ENCODE results near the gene IL1RAPL2. TPM values are rescaled to one million over a fixed set of nuclear protein-coding genes. Genes with fewer than 3 reads are reported as not detected.

IL1RAPL2 gene
- total and polyA plus RNA-seq, 2 of the 8 experiments (the other 6 are each of a cell fraction or from before 2014, with no cell fraction given): 0.20 to 1.3 TPM

- no peak overlapping the region for H3K14ac ChIP-seq (ENCODE audit: insufficient read length)
- no peak overlapping the region for H3K23ac ChIP-seq (ENCODE audit: insufficient read length)
- no peaks in the 10 kb centered on the region for H3K9me3 ChIP-seq (ENCODE audit: insufficient read depth in 2 of 2, low read depth in 1 of 2, low read length in 1 of 2)
- H2BK5ac ChIP-seq (ENCODE audit: low read depth, low read length): no peak overlapping the region
- H3K4ac ChIP-seq (replicated peaks; ENCODE audit: insufficient read length, low read depth, low read length): no peak overlapping the region
- ChIA-PET CTCF (ENCODE audit: partially characterized antibody) (no interaction called here), POLR2A (ENCODE audit: partially characterized antibody) (no interaction called here)
- H3K4me2 ChIP-seq (ENCODE audit: insufficient read depth in 1 of 2, low read depth in 2 of 2, low read length in 2 of 2): no peak overlapping the region
- no peak overlapping the region for H3K9ac ChIP-seq (replicated peaks in 1 of 4; ENCODE audit: extremely low read depth in 1 of 4, low read depth in 3 of 4, low read length in 3 of 4)
- H2BK20ac ChIP-seq (ENCODE audit: low read length): no peak overlapping the region
- H2BK15ac ChIP-seq (ENCODE audit: low read length): no peak overlapping the region
- FAIRE-seq (no peak), DNase-seq (ENCODE audit: low read depth in 1 of 2, low spot score in 2 of 2) (no peak)
- H3K79me2 ChIP-seq (ENCODE audit: control insufficient read depth in 1 of 2, insufficient read depth in 2 of 2, low read length in 2 of 2): no peaks in the 10 kb centered on the region
- H3K79me1 ChIP-seq (ENCODE audit: low read depth, low read length): no peaks in the 10 kb centered on the region
- no peak overlapping the region for H3K27ac ChIP-seq (ENCODE audit: low read depth, low read length)
- H2BK12ac ChIP-seq (ENCODE audit: low read depth, low read length): no peak overlapping the region
- no peak overlapping the region for H3K56ac ChIP-seq (replicated peaks; ENCODE audit: insufficient read length, low read depth, low read length)
- no peaks in the 10 kb centered on the region for H3K36me3 ChIP-seq (ENCODE audit: control insufficient read depth in 2 of 4, insufficient read depth in 4 of 4, low read length in 3 of 4)
- no peak overlapping the region for H2AFZ ChIP-seq (ENCODE audit: low read length)
- no peak overlapping the region for H4K8ac ChIP-seq (ENCODE audit: extremely low read depth, insufficient read depth, low read length)
- WGBS, 2 experiments (ENCODE audit: extremely low coverage in 1 of 2, insufficient coverage in 1 of 2, insufficient read length in 1 of 2, insufficient replicate concordance in 2 of 2, low coverage in 1 of 2, low lambda C conversion rate in 2 of 2, missing lambda C conversion rate in 1 of 2): 100% methylated on average over 2 of the region's 2 CpGs; no CpG with 5 or more reads in 1 of the 2 experiments
- H3K23me2 ChIP-seq (ENCODE audit: low read depth, low read length): no peaks in the 10 kb centered on the region
- H2BK120ac ChIP-seq (replicated peaks; ENCODE audit: low read depth, low read length): no peak overlapping the region
- no peak overlapping the region for H3K18ac ChIP-seq (ENCODE audit: extremely low read depth, low read length)
- TF ChIP-seq SAP30 (IDR thresholded peaks at IDR 0.05; ENCODE audit: insufficient read depth, insufficient replicate concordance, low read length) (no peak), ZNF274 (IDR thresholded peaks at IDR 0.05; ENCODE audit: borderline replicate concordance, extremely low read depth, low read length) (no peak), EGR1 (IDR thresholded peaks at IDR 0.05; ENCODE audit: borderline replicate concordance, low read depth, low read length) (no peak), YY1 (IDR thresholded peaks at IDR 0.05; ENCODE audit: low read depth, low read length) (no peak), EP300 (IDR thresholded peaks at IDR 0.05; ENCODE audit: borderline replicate concordance in 1 of 2, low read depth in 2 of 2, low read length in 2 of 2) (no peak), USF2 (IDR thresholded peaks at IDR 0.05; ENCODE audit: low read length) (no peak)
- H3K4me3 ChIP-seq (ENCODE audit: extremely low read depth in 1 of 4, insufficient read depth in 2 of 4, low read depth in 3 of 4, low read length in 4 of 4): no peak overlapping the region
- no peaks in the 10 kb centered on the region for H4K20me1 ChIP-seq (replicated peaks in 1 of 2; ENCODE audit: control insufficient read depth in 1 of 2, insufficient read depth in 2 of 2, low read length in 2 of 2)
- H3K27me3 ChIP-seq (replicated peaks in 1 of 4; ENCODE audit: control insufficient read depth in 3 of 4, extremely low read depth in 1 of 4, insufficient read depth in 3 of 4, low read length in 3 of 4): no peaks in the 10 kb centered on the region
- H2AK5ac ChIP-seq (ENCODE audit: low read depth, low read length): no peak overlapping the region
- H4K91ac ChIP-seq (replicated peaks; ENCODE audit: insufficient read length, low read length): no peak overlapping the region
- H4K5ac ChIP-seq (ENCODE audit: insufficient read length, low read depth, low read length): no peak overlapping the region
- H3K4me1 ChIP-seq (replicated peaks in 1 of 4; ENCODE audit: control insufficient read depth in 3 of 4, insufficient read depth in 4 of 4, low read length in 3 of 4): no peaks in the 10 kb centered on the region
These were observed 968.0 kb downstream of the IL1RAPL2 start for GRCh38 chrX:105533951-105534350.

Measured in H1 (cell line).